ENCODE measurements around the gene NANOS2. TPM values are rescaled to one million over a fixed set of nuclear protein-coding genes. Genes with fewer than 3 reads are reported as not detected.

Gene NANOS2
- total and polyA plus RNA-seq, 4 donors: not detected

DNA sequence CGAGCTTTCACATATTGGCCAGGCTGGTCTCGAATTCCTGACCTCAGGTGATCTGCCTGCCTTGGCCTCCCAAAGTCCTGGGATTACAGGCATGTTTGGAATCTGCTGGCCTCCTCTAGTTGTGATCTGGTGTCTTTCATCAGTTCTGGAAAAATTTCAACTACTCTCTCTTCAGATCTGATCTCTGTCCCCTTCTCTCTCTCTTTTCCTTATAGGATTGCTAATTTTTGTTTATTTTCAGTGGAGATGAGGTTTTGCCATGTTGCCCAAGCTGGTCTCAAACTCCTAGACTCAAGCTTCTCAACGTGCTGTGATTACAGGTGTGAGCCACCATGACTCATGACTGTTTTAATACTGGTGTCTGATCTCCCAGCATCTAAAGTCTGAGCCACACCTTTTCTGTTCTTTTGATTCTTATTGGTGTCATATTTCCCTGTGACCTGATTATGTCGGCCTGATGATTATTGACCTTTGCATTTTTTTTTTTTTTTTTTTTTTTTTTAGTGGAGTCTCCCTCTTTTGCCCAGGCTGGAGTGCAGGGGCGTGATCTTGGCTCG lies 10.4 kb upstream of the NANOS2 start:
- Histone ChIP-seq H3K27me3 (ENCODE audit: control insufficient read depth in 4 of 4, insufficient read depth in 4 of 4, low read length in 3 of 4) (no peaks in the 10 kb centered on the region), H3K27ac (ENCODE audit: low read depth in 1 of 2, low read length in 2 of 2) (no peak overlapping the region), H3K9ac (ENCODE audit: low read depth in 1 of 2, low read length in 2 of 2) (no peak overlapping the region), H3K4me1 (ENCODE audit: control insufficient read depth in 4 of 4, insufficient read depth in 4 of 4, low read length in 3 of 4) (peaks cover 0 to 7% (median 3%) of the 10 kb centered on the region in 4 donors), H3K4me3 (ENCODE audit: low read depth in 1 of 3, low read length in 3 of 3) (no peak overlapping the region), H3K9me3 (ENCODE audit: control insufficient read depth in 4 of 4, low read length in 3 of 4) (no peaks in the 10 kb centered on the region), H3K36me3 (ENCODE audit: control insufficient read depth in 4 of 4, insufficient read depth in 3 of 4, low read depth in 1 of 4, low read length in 3 of 4) (no peaks in the 10 kb centered on the region)
- WGBS: 70% methylated on average over 6 of the region's 6 CpGs
- TF ChIP-seq RXRA (IDR thresholded peaks at IDR 0.05): no peak
- no peak for TF ChIP-seq FOXA1 (IDR thresholded peaks at IDR 0.05)
- no peak for TF ChIP-seq EGR1 (IDR thresholded peaks at IDR 0.05; ENCODE audit: low read depth in 2 of 2)
- TF ChIP-seq, protein P1, sequence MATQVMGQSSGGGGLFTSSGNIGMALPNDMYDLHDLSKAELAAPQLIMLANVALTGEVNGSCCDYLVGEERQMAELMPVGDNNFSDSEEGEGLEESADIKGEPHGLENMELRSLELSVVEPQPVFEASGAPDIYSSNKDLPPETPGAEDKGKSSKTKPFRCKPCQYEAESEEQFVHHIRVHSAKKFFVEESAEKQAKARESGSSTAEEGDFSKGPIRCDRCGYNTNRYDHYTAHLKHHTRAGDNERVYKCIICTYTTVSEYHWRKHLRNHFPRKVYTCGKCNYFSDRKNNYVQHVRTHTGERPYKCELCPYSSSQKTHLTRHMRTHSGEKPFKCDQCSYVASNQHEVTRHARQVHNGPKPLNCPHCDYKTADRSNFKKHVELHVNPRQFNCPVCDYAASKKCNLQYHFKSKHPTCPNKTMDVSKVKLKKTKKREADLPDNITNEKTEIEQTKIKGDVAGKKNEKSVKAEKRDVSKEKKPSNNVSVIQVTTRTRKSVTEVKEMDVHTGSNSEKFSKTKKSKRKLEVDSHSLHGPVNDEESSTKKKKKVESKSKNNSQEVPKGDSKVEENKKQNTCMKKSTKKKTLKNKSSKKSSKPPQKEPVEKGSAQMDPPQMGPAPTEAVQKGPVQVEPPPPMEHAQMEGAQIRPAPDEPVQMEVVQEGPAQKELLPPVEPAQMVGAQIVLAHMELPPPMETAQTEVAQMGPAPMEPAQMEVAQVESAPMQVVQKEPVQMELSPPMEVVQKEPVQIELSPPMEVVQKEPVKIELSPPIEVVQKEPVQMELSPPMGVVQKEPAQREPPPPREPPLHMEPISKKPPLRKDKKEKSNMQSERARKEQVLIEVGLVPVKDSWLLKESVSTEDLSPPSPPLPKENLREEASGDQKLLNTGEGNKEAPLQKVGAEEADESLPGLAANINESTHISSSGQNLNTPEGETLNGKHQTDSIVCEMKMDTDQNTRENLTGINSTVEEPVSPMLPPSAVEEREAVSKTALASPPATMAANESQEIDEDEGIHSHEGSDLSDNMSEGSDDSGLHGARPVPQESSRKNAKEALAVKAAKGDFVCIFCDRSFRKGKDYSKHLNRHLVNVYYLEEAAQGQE (IDR thresholded peaks at IDR 0.05): no peak
- DNase-seq (ENCODE audit: low spot score): no peak

- no peak for DNase-seq (ENCODE audit: low spot score)
- H3K36me3 ChIP-seq (ENCODE audit: control insufficient read depth in 4 of 4, insufficient read depth in 3 of 4, low read depth in 1 of 4, low read length in 3 of 4): no peaks in the 10 kb centered on the region
- TF ChIP-seq FOXA2 (IDR thresholded peaks at IDR 0.05): no peak
- no peak for TF ChIP-seq CTCF (IDR thresholded peaks at IDR 0.05; ENCODE audit: low read depth, low read length, missing input control)
- TF ChIP-seq HNF4G (IDR thresholded peaks at IDR 0.05): no peak
- no peak for TF ChIP-seq FOXA1 (IDR thresholded peaks at IDR 0.05)
- TF ChIP-seq SP1 (IDR thresholded peaks at IDR 0.05): no peak
- H3K4me3 ChIP-seq (ENCODE audit: low read depth in 1 of 3, low read length in 3 of 3): no peak overlapping the region
- no peaks in the 10 kb centered on the region for H3K4me1 ChIP-seq (ENCODE audit: control insufficient read depth in 4 of 4, insufficient read depth in 4 of 4, low read length in 3 of 4)
- WGBS: 69% methylated on average over 9 of the region's 9 CpGs
- H3K9me3 ChIP-seq (ENCODE audit: control insufficient read depth in 4 of 4, low read length in 3 of 4): no peaks in the 10 kb centered on the region
- no peak overlapping the region for H3K27ac ChIP-seq (ENCODE audit: low read depth in 1 of 2, low read length in 2 of 2)
- no peaks in the 10 kb centered on the region for H3K27me3 ChIP-seq (ENCODE audit: control insufficient read depth in 4 of 4, insufficient read depth in 4 of 4, low read length in 3 of 4)
- H3K9ac ChIP-seq (ENCODE audit: low read depth in 1 of 2, low read length in 2 of 2): no peak overlapping the region
These were observed 7.7 kb upstream of the NANOS2 start for GRCh38 chr19:45922281-45922680.

GRCh38 chr19:45920458-45920857 lies 5.9 kb upstream of the NANOS2 start:
- H3K4me1 ChIP-seq (ENCODE audit: control insufficient read depth in 4 of 4, insufficient read depth in 4 of 4, low read length in 3 of 4): no peaks in the 10 kb centered on the region
- WGBS: 67% methylated on average over 8 of the region's 8 CpGs
- no peak overlapping the region for H3K27ac ChIP-seq (ENCODE audit: low read depth in 1 of 2, low read length in 2 of 2)
- H3K36me3 ChIP-seq (ENCODE audit: control insufficient read depth in 4 of 4, insufficient read depth in 3 of 4, low read depth in 1 of 4, low read length in 3 of 4): no peaks in the 10 kb centered on the region
- no peaks in the 10 kb centered on the region for H3K27me3 ChIP-seq (ENCODE audit: control insufficient read depth in 4 of 4, insufficient read depth in 4 of 4, low read length in 3 of 4)
- no peak overlapping the region for H3K4me3 ChIP-seq (ENCODE audit: low read depth in 1 of 3, low read length in 3 of 3)
- DNase-seq (ENCODE audit: low spot score): no peak
- H3K9me3 ChIP-seq (ENCODE audit: control insufficient read depth in 4 of 4, low read length in 3 of 4): no peaks in the 10 kb centered on the region
- no peak overlapping the region for H3K9ac ChIP-seq (ENCODE audit: low read depth in 1 of 2, low read length in 2 of 2)
- TF ChIP-seq SP1 (IDR thresholded peaks at IDR 0.05) (no peak), FOXA1 (IDR thresholded peaks at IDR 0.05) (no peak), HNF4G (IDR thresholded peaks at IDR 0.05) (no peak), GABPA (IDR thresholded peaks at IDR 0.05 in 1 of 2, conservative IDR thresholded peaks at IDR 0.05 in 1 of 2) (no peak), RAD21 (IDR thresholded peaks at IDR 0.05) (no peak), RXRA (IDR thresholded peaks at IDR 0.05) (no peak), CTCF (IDR thresholded peaks at IDR 0.05; ENCODE audit: low read depth, low read length, missing input control) (no peak), FOXA2 (IDR thresholded peaks at IDR 0.05) (no peak), ZBTB33 (IDR thresholded peaks at IDR 0.05) (no peak), HNF4A (conservative IDR thresholded peaks at IDR 0.05) (no peak), EGR1 (IDR thresholded peaks at IDR 0.05; ENCODE audit: low read depth in 2 of 2) (no peak)
- TF ChIP-seq, protein P1 (IDR thresholded peaks at IDR 0.05): no peak
